Measurements from ENCODE around the gene ZNF556.
A peak's percentile ranks its signal among the peaks of the same experiment; 100 is the strongest.

The ZNF556 gene

DNA sequence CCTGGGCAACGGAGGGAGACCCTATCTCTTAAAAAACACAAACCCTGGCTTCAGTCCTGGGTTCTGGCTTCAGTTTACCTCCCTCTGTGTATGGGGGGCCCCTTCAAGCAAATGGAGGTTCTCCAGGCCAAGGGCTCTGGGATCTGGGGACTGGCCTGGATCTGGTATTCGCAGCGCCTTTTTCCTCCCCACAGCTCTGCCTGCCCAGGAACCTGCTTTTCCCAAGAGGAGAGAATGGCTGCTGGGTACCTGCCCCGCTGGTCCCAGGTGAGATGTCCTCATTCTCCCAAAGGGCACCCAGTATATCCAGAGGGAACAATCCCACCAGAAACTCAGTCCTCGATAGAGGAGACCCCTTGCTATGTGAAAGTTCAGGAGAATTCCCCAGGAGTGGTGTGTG lies 44.3 kb upstream of the ZNF556 start:
- H3K27ac ChIP-seq (replicated peaks; ENCODE audit: low read length): no peak overlapping the region
- no peak overlapping the region for H2BK15ac ChIP-seq (ENCODE audit: low read length)
- H3K14ac ChIP-seq (ENCODE audit: low read length): no peak overlapping the region
- no peak overlapping the region for H3K23ac ChIP-seq (ENCODE audit: low read depth, low read length, poor library complexity)
- H3K4me1 ChIP-seq (ENCODE audit: control insufficient read depth in 2 of 2, insufficient read depth in 1 of 2, low read depth in 1 of 2, low read length in 2 of 2): no peaks in the 10 kb centered on the region
- WGBS, 2 donors (ENCODE audit: extremely low coverage in 2 of 2, insufficient read length in 2 of 2, insufficient replicate concordance in 1 of 2): no CpG with 5 or more reads among the region's 5 CpGs
- H2BK120ac ChIP-seq (ENCODE audit: low read depth, low read length): no peak overlapping the region
- H2AK5ac ChIP-seq (ENCODE audit: low read depth, low read length): no peak overlapping the region
- H2BK12ac ChIP-seq (ENCODE audit: low read length): no peak overlapping the region
- H2BK5ac ChIP-seq (ENCODE audit: low read length): no peak overlapping the region
- no peak overlapping the region for H3K4ac ChIP-seq (ENCODE audit: low read length)
- H3K18ac ChIP-seq (ENCODE audit: low read length): no peak overlapping the region
- H3K36me3 ChIP-seq (replicated peaks in 1 of 2; ENCODE audit: control insufficient read depth in 2 of 2, insufficient read depth in 2 of 2, low read length in 2 of 2): peaks cover 8 to 38% of the 10 kb centered on the region in 2 donors
- H3K9ac ChIP-seq (ENCODE audit: low read depth, low read length, poor library complexity): no peak overlapping the region
- H3K79me1 ChIP-seq (ENCODE audit: low read depth, low read length): peaks cover 6% of the 10 kb centered on the region
- no peak overlapping the region for H3K4me3 ChIP-seq (ENCODE audit: low read length in 2 of 2)
- H3K4me2 ChIP-seq (ENCODE audit: insufficient read depth, low read length, poor library complexity, severe bottlenecking): no peak overlapping the region
- no peak for DNase-seq (ENCODE audit: low spot score)
- no peaks in the 10 kb centered on the region for H3K27me3 ChIP-seq (ENCODE audit: control insufficient read depth in 3 of 3, insufficient read depth in 3 of 3, low read depth in 1 of 3, low read length in 3 of 3)
- no peak overlapping the region for H4K8ac ChIP-seq (ENCODE audit: low read depth, low read length)
- H3K9me3 ChIP-seq (replicated peaks in 1 of 2; ENCODE audit: control insufficient read depth in 2 of 2, insufficient read depth in 1 of 2, low read depth in 1 of 2, low read length in 2 of 2): peaks cover 6 to 43% of the 10 kb centered on the region in 2 donors
- H2AFZ ChIP-seq (ENCODE audit: low read length): no peak overlapping the region
- no peak overlapping the region for H4K91ac ChIP-seq (ENCODE audit: low read depth, low read length, poor library complexity)

DNA sequence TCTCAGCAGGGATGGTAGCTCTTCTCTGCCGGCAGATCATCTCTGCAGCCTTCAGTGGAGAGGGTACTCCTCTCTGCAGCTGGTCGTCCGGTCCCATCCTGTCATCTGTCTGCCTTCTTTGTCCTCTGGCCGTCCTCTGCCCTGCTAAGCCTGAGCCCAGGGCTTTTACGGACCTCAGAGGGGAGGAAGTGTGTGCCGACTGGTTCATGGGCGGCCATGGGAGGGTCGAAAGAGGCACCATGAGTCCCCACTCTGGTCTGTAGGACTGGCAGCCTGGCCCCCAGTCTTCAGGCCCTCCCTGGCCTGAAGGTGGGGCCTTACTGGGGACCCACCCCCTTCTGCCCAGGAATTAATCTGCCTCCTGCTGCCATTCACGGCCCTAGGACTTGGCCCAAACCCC lies 43.5 kb upstream of the ZNF556 start:
- Histone ChIP-seq H3K9ac (ENCODE audit: low read depth, low read length, poor library complexity) (no peak overlapping the region), H3K23ac (ENCODE audit: low read depth, low read length, poor library complexity) (no peak overlapping the region), H2BK15ac (ENCODE audit: low read length) (no peak overlapping the region), H4K8ac (ENCODE audit: low read depth, low read length) (no peak overlapping the region), H2AFZ (ENCODE audit: low read length) (no peak overlapping the region), H3K4me1 (ENCODE audit: control insufficient read depth in 2 of 2, insufficient read depth in 1 of 2, low read depth in 1 of 2, low read length in 2 of 2) (no peaks in the 10 kb centered on the region), H3K36me3 (replicated peaks in 1 of 2; ENCODE audit: control insufficient read depth in 2 of 2, insufficient read depth in 2 of 2, low read length in 2 of 2) (peaks cover 12 to 46% of the 10 kb centered on the region in 2 donors), H3K14ac (ENCODE audit: low read length) (peak overlapping the region; percentile 32), H2BK12ac (ENCODE audit: low read length) (no peak overlapping the region), H3K4me3 (ENCODE audit: low read length in 2 of 2) (no peak overlapping the region), H3K9me3 (replicated peaks in 1 of 2; ENCODE audit: control insufficient read depth in 2 of 2, insufficient read depth in 1 of 2, low read depth in 1 of 2, low read length in 2 of 2) (peaks cover 9 to 49% of the 10 kb centered on the region in 2 donors), H3K18ac (ENCODE audit: low read length) (no peak overlapping the region), H3K4ac (ENCODE audit: low read length) (no peak overlapping the region), H4K91ac (ENCODE audit: low read depth, low read length, poor library complexity) (no peak overlapping the region), H3K4me2 (ENCODE audit: insufficient read depth, low read length, poor library complexity, severe bottlenecking) (no peak overlapping the region), H2BK5ac (ENCODE audit: low read length) (peak overlapping the region; percentile 21), H2AK5ac (ENCODE audit: low read depth, low read length) (no peak overlapping the region), H2BK120ac (ENCODE audit: low read depth, low read length) (no peak overlapping the region), H3K27ac (replicated peaks; ENCODE audit: low read length) (no peak overlapping the region), H3K27me3 (ENCODE audit: control insufficient read depth in 3 of 3, insufficient read depth in 3 of 3, low read depth in 1 of 3, low read length in 3 of 3) (no peaks in the 10 kb centered on the region), H3K79me1 (ENCODE audit: low read depth, low read length) (peaks cover 6% of the 10 kb centered on the region)
- WGBS, 2 donors (ENCODE audit: extremely low coverage in 2 of 2, insufficient read length in 2 of 2, insufficient replicate concordance in 1 of 2): no CpG with 5 or more reads among the region's 9 CpGs
- no peak for DNase-seq (ENCODE audit: low spot score)

- Histone ChIP-seq H3K36me3 (replicated peaks in 1 of 2; ENCODE audit: control insufficient read depth in 2 of 2, insufficient read depth in 2 of 2, low read length in 2 of 2) (peaks cover 12 to 48% of the 10 kb centered on the region in 2 donors), H3K18ac (ENCODE audit: low read length) (no peak overlapping the region), H2BK5ac (ENCODE audit: low read length) (no peak overlapping the region), H3K27ac (replicated peaks; ENCODE audit: low read length) (no peak overlapping the region), H3K4ac (ENCODE audit: low read length) (no peak overlapping the region), H2AK5ac (ENCODE audit: low read depth, low read length) (no peak overlapping the region), H3K9ac (ENCODE audit: low read depth, low read length, poor library complexity) (no peak overlapping the region), H3K4me3 (ENCODE audit: low read length in 2 of 2) (no peak overlapping the region), H3K9me3 (replicated peaks in 1 of 2; ENCODE audit: control insufficient read depth in 2 of 2, insufficient read depth in 1 of 2, low read depth in 1 of 2, low read length in 2 of 2) (peaks cover 11 to 49% of the 10 kb centered on the region in 2 donors), H3K4me2 (ENCODE audit: insufficient read depth, low read length, poor library complexity, severe bottlenecking) (no peak overlapping the region), H3K79me1 (ENCODE audit: low read depth, low read length) (peaks cover 6% of the 10 kb centered on the region), H2BK12ac (ENCODE audit: low read length) (no peak overlapping the region), H3K27me3 (ENCODE audit: control insufficient read depth in 3 of 3, insufficient read depth in 3 of 3, low read depth in 1 of 3, low read length in 3 of 3) (no peaks in the 10 kb centered on the region), H3K23ac (ENCODE audit: low read depth, low read length, poor library complexity) (no peak overlapping the region), H4K91ac (ENCODE audit: low read depth, low read length, poor library complexity) (no peak overlapping the region), H3K14ac (ENCODE audit: low read length) (peak overlapping the region; percentile 32), H2AFZ (ENCODE audit: low read length) (no peak overlapping the region), H2BK15ac (ENCODE audit: low read length) (no peak overlapping the region), H2BK120ac (ENCODE audit: low read depth, low read length) (no peak overlapping the region), H3K4me1 (ENCODE audit: control insufficient read depth in 2 of 2, insufficient read depth in 1 of 2, low read depth in 1 of 2, low read length in 2 of 2) (no peaks in the 10 kb centered on the region), H4K8ac (ENCODE audit: low read depth, low read length) (no peak overlapping the region)
- DNase-seq (ENCODE audit: low spot score): no peak
- no CpG with 5 or more reads among the region's 8 CpGs for WGBS, 2 donors (ENCODE audit: extremely low coverage in 2 of 2, insufficient read length in 2 of 2, insufficient replicate concordance in 1 of 2)
Observed at GRCh38 chr19:2824129-2824528, 43.0 kb upstream of the ZNF556 start.

- H3K18ac ChIP-seq (ENCODE audit: low read length): no peak overlapping the region
- no peak overlapping the region for H3K9ac ChIP-seq (ENCODE audit: low read depth, low read length, poor library complexity)
- H2BK15ac ChIP-seq (ENCODE audit: low read length): no peak overlapping the region
- no peaks in the 10 kb centered on the region for H3K4me1 ChIP-seq (ENCODE audit: control insufficient read depth in 2 of 2, insufficient read depth in 1 of 2, low read depth in 1 of 2, low read length in 2 of 2)
- no peak overlapping the region for H4K8ac ChIP-seq (ENCODE audit: low read depth, low read length)
- H3K27ac ChIP-seq (replicated peaks; ENCODE audit: low read length): no peak overlapping the region
- peaks cover 14 to 64% of the 10 kb centered on the region in 2 donors for H3K9me3 ChIP-seq (replicated peaks in 1 of 2; ENCODE audit: control insufficient read depth in 2 of 2, insufficient read depth in 1 of 2, low read depth in 1 of 2, low read length in 2 of 2)
- DNase-seq (ENCODE audit: low spot score): no peak
- peaks cover 2% of the 10 kb centered on the region for H3K79me1 ChIP-seq (ENCODE audit: low read depth, low read length)
- no peak overlapping the region for H3K14ac ChIP-seq (ENCODE audit: low read length)
- no peak overlapping the region for H3K23ac ChIP-seq (ENCODE audit: low read depth, low read length, poor library complexity)
- peaks cover 12 to 50% of the 10 kb centered on the region in 2 donors for H3K36me3 ChIP-seq (replicated peaks in 1 of 2; ENCODE audit: control insufficient read depth in 2 of 2, insufficient read depth in 2 of 2, low read length in 2 of 2)
- no peak overlapping the region for H2BK120ac ChIP-seq (ENCODE audit: low read depth, low read length)
- no peak overlapping the region for H2BK5ac ChIP-seq (ENCODE audit: low read length)
- no peak overlapping the region for H3K4ac ChIP-seq (ENCODE audit: low read length)
- H2AFZ ChIP-seq (ENCODE audit: low read length): no peak overlapping the region
- WGBS, 2 donors (ENCODE audit: extremely low coverage in 2 of 2, insufficient read length in 2 of 2, insufficient replicate concordance in 1 of 2): no CpG with 5 or more reads among the region's 2 CpGs
- no peak overlapping the region for H2BK12ac ChIP-seq (ENCODE audit: low read length)
- H3K27me3 ChIP-seq (ENCODE audit: control insufficient read depth in 3 of 3, insufficient read depth in 3 of 3, low read depth in 1 of 3, low read length in 3 of 3): no peaks in the 10 kb centered on the region
- no peak overlapping the region for H4K91ac ChIP-seq (ENCODE audit: low read depth, low read length, poor library complexity)
- no peak overlapping the region for H3K4me3 ChIP-seq (ENCODE audit: low read length in 2 of 2)
- H3K4me2 ChIP-seq (ENCODE audit: insufficient read depth, low read length, poor library complexity, severe bottlenecking): no peak overlapping the region
- H2AK5ac ChIP-seq (ENCODE audit: low read depth, low read length): no peak overlapping the region
Observed at GRCh38 chr19:2827022-2827421, 40.1 kb upstream of the ZNF556 start.

All from neuronal stem cell (in vitro differentiated cells).